Measurements from ENCODE around the gene ERICH6B. TPM values are rescaled to one million over a fixed set of nuclear protein-coding genes. Genes with fewer than 3 reads are reported as not detected.

The ERICH6B gene
- total and polyA plus RNA-seq, 2 experiments from 2014 or later = 0.52 TPM; not detected in 1

GRCh38 chr13:45540195-45540594 is 75.3 kb downstream of the ERICH6B start:
- H3K4me1 ChIP-seq (ENCODE audit: insufficient read depth) = no peaks in the 10 kb centered on the region
- no peak overlapping the region for H2AFZ ChIP-seq
- WGBS (ENCODE audit: low lambda C conversion rate, missing lambda C conversion rate) = 88% methylated on average over 6 of the region's 6 CpGs
- H3K36me3 ChIP-seq (replicated peaks; ENCODE audit: insufficient read depth, low read depth) = no peaks in the 10 kb centered on the region
- H3K27ac ChIP-seq = no peak overlapping the region
- H3K79me2 ChIP-seq = no peaks in the 10 kb centered on the region
- no peaks in the 10 kb centered on the region for H3K9me3 ChIP-seq (ENCODE audit: low read depth)
- no peaks in the 10 kb centered on the region for H3K27me3 ChIP-seq
- DNase-seq (ENCODE audit: low spot score) = no peak
- no peaks in the 10 kb centered on the region for H3K9me2 ChIP-seq (replicated peaks; ENCODE audit: insufficient read depth)
- H3K4me3 ChIP-seq = no peak overlapping the region
- TF ChIP-seq EZH2phosphoT487 (IDR thresholded peaks at IDR 0.05; ENCODE audit: low read depth, severe bottlenecking, unreplicated experiment) (no peak), EZH2 (IDR thresholded peaks at IDR 0.05; ENCODE audit: borderline replicate concordance) (no peak), CTCF (IDR thresholded peaks at IDR 0.05; ENCODE audit: poor library complexity) (no peak)
- no peak overlapping the region for H3K4me2 ChIP-seq
- H4K20me1 ChIP-seq (ENCODE audit: insufficient read depth, poor library complexity, severe bottlenecking) = no peaks in the 10 kb centered on the region

DNA sequence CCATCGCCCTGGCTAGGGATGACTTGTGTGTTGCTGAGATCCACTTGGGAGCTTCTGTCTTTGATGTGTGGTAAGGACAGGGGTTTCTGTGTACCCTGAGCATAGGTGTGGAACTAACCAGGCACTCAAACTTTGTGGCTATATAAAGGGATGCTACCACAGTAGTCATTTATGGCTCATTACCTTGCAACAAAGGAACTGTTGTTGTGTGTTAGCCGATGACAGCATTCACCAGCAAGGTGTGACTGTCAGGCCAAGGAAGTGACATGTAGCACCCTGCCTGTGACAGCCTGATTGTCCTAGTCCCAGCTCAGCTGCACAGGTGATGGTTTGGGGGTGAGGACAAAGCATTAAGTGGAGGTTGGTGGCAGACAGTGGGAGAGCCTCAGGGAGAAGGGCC is 77.2 kb downstream of the ERICH6B start:
- no peak overlapping the region for H2AFZ ChIP-seq
- H3K4me3 ChIP-seq = no peak overlapping the region
- no peaks in the 10 kb centered on the region for H3K4me1 ChIP-seq (ENCODE audit: insufficient read depth)
- no peak overlapping the region for H3K27ac ChIP-seq
- no peak for DNase-seq (ENCODE audit: low spot score)
- no peaks in the 10 kb centered on the region for H3K27me3 ChIP-seq
- no peaks in the 10 kb centered on the region for H3K9me3 ChIP-seq (ENCODE audit: low read depth)
- 94% methylated on average over 2 of the region's 2 CpGs for WGBS (ENCODE audit: low lambda C conversion rate, missing lambda C conversion rate)
- no peaks in the 10 kb centered on the region for H4K20me1 ChIP-seq (ENCODE audit: insufficient read depth, poor library complexity, severe bottlenecking)
- no peaks in the 10 kb centered on the region for H3K79me2 ChIP-seq
- H3K9me2 ChIP-seq (replicated peaks; ENCODE audit: insufficient read depth) = no peaks in the 10 kb centered on the region
- TF ChIP-seq EZH2phosphoT487 (IDR thresholded peaks at IDR 0.05; ENCODE audit: low read depth, severe bottlenecking, unreplicated experiment) (no peak), CTCF (IDR thresholded peaks at IDR 0.05; ENCODE audit: poor library complexity) (no peak), EZH2 (IDR thresholded peaks at IDR 0.05; ENCODE audit: borderline replicate concordance) (no peak)
- no peaks in the 10 kb centered on the region for H3K36me3 ChIP-seq (replicated peaks; ENCODE audit: insufficient read depth, low read depth)
- H3K4me2 ChIP-seq = no peak overlapping the region

- no peak overlapping the region for H3K4me3 ChIP-seq
- H4K20me1 ChIP-seq (ENCODE audit: insufficient read depth, poor library complexity, severe bottlenecking) = no peaks in the 10 kb centered on the region
- WGBS (ENCODE audit: low lambda C conversion rate, missing lambda C conversion rate) = 79% methylated on average over 1 of the region's 1 CpG
- no peaks in the 10 kb centered on the region for H3K9me3 ChIP-seq (ENCODE audit: low read depth)
- no peaks in the 10 kb centered on the region for H3K36me3 ChIP-seq (replicated peaks; ENCODE audit: insufficient read depth, low read depth)
- no peaks in the 10 kb centered on the region for H3K79me2 ChIP-seq
- no peaks in the 10 kb centered on the region for H3K27me3 ChIP-seq
- no peak overlapping the region for H3K27ac ChIP-seq
- no peaks in the 10 kb centered on the region for H3K9me2 ChIP-seq (replicated peaks; ENCODE audit: insufficient read depth)
- no peak overlapping the region for H2AFZ ChIP-seq
- H3K4me2 ChIP-seq = no peak overlapping the region
- no peak for DNase-seq (ENCODE audit: low spot score)
- H3K4me1 ChIP-seq (ENCODE audit: insufficient read depth) = no peaks in the 10 kb centered on the region
- TF ChIP-seq CTCF (IDR thresholded peaks at IDR 0.05; ENCODE audit: poor library complexity) = no peak
- TF ChIP-seq EZH2 (IDR thresholded peaks at IDR 0.05; ENCODE audit: borderline replicate concordance) = no peak
- no peak for TF ChIP-seq EZH2phosphoT487 (IDR thresholded peaks at IDR 0.05; ENCODE audit: low read depth, severe bottlenecking, unreplicated experiment)
Observed at GRCh38 chr13:45537516-45537915, 78.0 kb downstream of the ERICH6B start.

DNA sequence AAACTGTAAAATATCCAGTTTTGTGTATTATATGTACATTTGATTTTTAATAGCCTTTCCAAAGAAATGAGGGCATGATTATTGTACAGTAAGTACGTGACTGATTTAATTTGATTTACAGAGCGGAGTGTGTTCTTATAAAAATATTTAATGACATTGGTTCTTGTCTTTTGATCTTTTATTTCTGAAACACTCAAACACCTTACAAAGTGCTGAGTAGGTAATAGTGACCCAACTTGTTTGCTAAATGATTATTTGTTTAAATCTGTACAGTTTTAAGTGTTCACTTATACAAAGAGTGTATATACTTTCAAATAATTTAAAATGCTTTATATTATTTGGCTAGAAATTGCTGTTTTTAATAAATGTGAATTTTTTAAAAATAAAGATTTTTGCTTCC is 79.3 kb downstream of the ERICH6B start:
- Histone ChIP-seq H3K4me1 (ENCODE audit: insufficient read depth) (no peaks in the 10 kb centered on the region), H3K79me2 (no peaks in the 10 kb centered on the region), H3K4me3 (no peak overlapping the region), H3K27me3 (no peaks in the 10 kb centered on the region), H3K27ac (no peak overlapping the region), H3K9me2 (replicated peaks; ENCODE audit: insufficient read depth) (no peaks in the 10 kb centered on the region), H3K4me2 (no peak overlapping the region), H3K9me3 (ENCODE audit: low read depth) (no peaks in the 10 kb centered on the region), H3K36me3 (replicated peaks; ENCODE audit: insufficient read depth, low read depth) (no peaks in the 10 kb centered on the region), H4K20me1 (ENCODE audit: insufficient read depth, poor library complexity, severe bottlenecking) (no peaks in the 10 kb centered on the region), H2AFZ (no peak overlapping the region)
- no peak for DNase-seq (ENCODE audit: low spot score)
- TF ChIP-seq EZH2 (IDR thresholded peaks at IDR 0.05; ENCODE audit: borderline replicate concordance) = no peak
- TF ChIP-seq CTCF (IDR thresholded peaks at IDR 0.05; ENCODE audit: poor library complexity) = no peak
- no peak for TF ChIP-seq EZH2phosphoT487 (IDR thresholded peaks at IDR 0.05; ENCODE audit: low read depth, severe bottlenecking, unreplicated experiment)
- WGBS (ENCODE audit: low lambda C conversion rate, missing lambda C conversion rate) = 91% methylated on average over 2 of the region's 2 CpGs
